Testis (tissue), 2 donors: Measurements from ENCODE around the gene ZNF385A.

Experiments
- POLR2A ChIP-seq: fragments of 450-650 bp; IDR thresholded peaks from one replicate; pipeline ENCODE4 v1.6.1; 2017; ENCODE audit warnings: antibody characterized with exemption, mild to moderate bottlenecking, moderate library complexity
- TF ChIP-seq, protein P1 (sequence below), 3 experiments: fragments of 450-650 bp in 2 of 3; fragments of 200-600 bp in 1 of 3; sonication (generic) in 1 of 3; IDR thresholded peaks; one replicate each; pipeline ENCODE4 v1.5.1; 2016 to 2019; ENCODE audit warnings: antibody characterized with exemption in 3 of 3, mild to moderate bottlenecking in 2 of 3, moderate library complexity in 1 of 3

DNA sequence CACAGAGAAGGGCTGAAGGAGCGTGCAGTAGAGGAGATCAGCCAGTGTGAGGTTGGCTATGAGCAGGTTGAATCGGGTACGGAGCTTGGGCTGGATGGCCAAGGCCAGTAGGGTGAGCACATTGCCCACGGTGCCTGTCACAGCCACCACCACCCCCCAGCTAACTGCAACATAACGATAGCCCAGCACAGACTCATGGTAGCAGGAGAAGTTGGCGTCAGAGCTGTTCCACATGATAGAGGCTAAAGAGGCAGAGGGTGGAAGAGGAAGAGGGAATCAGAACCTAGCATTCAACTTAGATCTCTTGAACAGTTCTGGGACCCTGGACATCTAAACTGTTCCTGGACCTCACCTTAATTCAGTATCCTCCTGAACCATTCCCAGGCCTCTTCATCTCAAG is 20.9 kb downstream of the ZNF385A start:
- TF ChIP-seq, protein P1, sequence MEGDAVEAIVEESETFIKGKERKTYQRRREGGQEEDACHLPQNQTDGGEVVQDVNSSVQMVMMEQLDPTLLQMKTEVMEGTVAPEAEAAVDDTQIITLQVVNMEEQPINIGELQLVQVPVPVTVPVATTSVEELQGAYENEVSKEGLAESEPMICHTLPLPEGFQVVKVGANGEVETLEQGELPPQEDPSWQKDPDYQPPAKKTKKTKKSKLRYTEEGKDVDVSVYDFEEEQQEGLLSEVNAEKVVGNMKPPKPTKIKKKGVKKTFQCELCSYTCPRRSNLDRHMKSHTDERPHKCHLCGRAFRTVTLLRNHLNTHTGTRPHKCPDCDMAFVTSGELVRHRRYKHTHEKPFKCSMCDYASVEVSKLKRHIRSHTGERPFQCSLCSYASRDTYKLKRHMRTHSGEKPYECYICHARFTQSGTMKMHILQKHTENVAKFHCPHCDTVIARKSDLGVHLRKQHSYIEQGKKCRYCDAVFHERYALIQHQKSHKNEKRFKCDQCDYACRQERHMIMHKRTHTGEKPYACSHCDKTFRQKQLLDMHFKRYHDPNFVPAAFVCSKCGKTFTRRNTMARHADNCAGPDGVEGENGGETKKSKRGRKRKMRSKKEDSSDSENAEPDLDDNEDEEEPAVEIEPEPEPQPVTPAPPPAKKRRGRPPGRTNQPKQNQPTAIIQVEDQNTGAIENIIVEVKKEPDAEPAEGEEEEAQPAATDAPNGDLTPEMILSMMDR (IDR thresholded peaks at IDR 0.05) = no peak
- TF ChIP-seq POLR2A = no peak
